ENCODE measurements around the gene SESTD1.
"Not testable (repeated sequence)": the region's sequence is repeated elsewhere in the genome, so short reads cannot be mapped to it uniquely, and the experiment has no call there.

The SESTD1 gene

DNA sequence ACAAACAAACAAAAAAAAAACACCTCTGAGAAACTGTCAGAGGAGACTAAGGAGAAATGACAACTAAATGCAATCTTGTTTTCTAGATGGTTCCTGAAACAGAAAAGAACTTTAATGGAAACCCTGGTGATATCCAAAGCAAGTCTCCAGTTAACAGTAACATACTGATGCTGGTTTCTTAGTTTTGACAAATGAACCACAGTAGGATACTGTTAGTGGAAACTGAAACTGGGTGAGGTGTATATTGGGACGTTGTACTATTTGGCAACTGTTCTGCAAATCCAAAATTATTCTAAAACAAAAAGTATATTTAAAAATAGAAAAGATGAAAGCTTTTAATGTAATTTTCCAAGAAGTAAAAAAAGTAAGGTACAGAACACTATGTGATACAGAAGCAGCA is 11.4 kb downstream of the SESTD1 start:
- Mint-ChIP-seq H3K27me3 (peaks cover 7% of the 10 kb centered on the region), H3K4me3 (no peak overlapping the region), H3K27ac (peak overlapping the region in 1 of 2 donors; percentile 61), H3K9me3 (no peaks in the 10 kb centered on the region), H3K4me1 (peaks cover 34% of the 10 kb centered on the region)
- DNase-seq (no peak), ATAC-seq (peak; percentile 61)

DNA sequence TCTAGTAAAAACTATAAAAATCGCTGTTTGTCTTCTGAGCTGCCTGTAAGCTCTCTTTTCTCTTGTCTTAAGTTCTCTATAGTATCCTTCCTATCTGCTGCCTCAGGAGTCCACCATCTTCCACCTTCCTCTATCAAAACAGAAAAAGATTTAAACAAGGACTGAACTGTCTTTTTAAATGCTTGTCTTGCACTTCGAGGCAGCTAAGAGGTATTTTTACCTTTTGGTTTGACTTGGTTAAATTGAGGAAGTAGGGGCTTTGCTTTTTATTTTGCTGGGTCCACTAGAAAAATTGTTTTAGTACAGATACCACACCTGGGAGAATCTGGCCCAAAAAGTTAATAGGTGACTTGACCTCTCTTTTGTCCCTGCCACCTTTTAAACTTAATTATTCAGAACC is 12.2 kb downstream of the SESTD1 start:
- H3K27me3 Mint-ChIP-seq, result peaks cover 7% of the 10 kb centered on the region
- no peak overlapping the region for H3K27ac Mint-ChIP-seq
- ATAC-seq, result no peak
- H3K4me3 Mint-ChIP-seq, result no peak overlapping the region
- DNase-seq, result no peak
- H3K9me3 Mint-ChIP-seq, result no peaks in the 10 kb centered on the region
- peaks cover 34% of the 10 kb centered on the region for H3K4me1 Mint-ChIP-seq

DNA sequence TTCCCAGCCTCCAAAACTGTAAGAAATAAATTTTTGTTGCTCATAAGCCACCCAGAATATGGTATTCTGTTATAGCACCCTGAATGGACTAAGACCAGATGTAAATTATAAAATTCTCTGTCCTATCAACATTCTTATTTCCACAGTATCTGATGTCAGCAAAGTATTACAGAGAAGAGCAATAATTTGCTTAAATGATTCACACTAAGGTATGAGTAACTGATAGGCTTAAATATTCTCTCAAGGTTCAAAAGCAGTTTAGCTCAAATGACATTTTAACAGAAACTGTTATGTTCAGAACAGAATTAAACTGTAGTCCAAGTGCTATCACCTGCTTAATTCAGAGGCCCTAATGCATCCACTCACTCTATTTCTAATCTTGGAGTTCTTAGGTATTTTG is 12.8 kb downstream of the SESTD1 start:
- Mint-ChIP-seq H3K4me1 (peaks cover 34% of the 10 kb centered on the region), H3K27me3 (peaks cover 7% of the 10 kb centered on the region), H3K4me3 (no peak overlapping the region), H3K27ac (no peak overlapping the region), H3K9me3 (no peaks in the 10 kb centered on the region)
- DNase-seq (no peak), ATAC-seq (no peak)

DNA sequence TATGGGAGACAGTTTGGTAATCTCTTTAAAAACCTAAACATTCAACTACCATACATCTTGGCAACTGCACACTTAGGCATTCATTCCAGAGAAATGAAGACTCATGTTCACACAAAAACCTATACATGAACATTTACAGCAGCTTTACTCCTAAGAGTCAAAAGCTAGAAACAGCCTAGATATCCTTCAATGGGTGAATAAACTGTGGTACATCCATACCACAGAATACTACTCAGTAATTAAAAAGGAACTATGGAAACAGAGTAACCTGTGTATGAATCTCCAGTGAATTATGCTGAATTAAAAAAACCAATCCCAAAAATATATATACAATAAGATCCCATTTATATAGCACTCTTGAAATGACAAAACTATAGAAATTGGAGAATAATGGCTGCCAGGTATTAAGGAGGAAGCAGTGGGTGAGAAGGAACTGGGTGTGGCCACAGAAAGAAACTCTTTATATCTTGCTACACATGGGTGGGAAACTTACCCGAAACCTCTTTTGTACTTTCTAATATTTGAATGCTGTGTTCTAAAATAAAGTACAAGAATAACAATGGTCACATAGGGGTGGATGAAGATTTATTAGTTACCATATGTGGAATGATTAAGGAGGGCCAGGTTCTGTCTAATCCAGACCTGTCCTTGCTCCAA is 13.7 kb downstream of the SESTD1 start:
- DNase-seq (no peak), ATAC-seq (no peak)
- Mint-ChIP-seq H3K27me3 (peaks cover 7% of the 10 kb centered on the region), H3K4me1 (peaks cover 34% of the 10 kb centered on the region), H3K9me3 (peaks cover 0 to 5% of the 10 kb centered on the region in 2 donors), H3K4me3 (no peak overlapping the region), H3K27ac (no peak overlapping the region)

DNA sequence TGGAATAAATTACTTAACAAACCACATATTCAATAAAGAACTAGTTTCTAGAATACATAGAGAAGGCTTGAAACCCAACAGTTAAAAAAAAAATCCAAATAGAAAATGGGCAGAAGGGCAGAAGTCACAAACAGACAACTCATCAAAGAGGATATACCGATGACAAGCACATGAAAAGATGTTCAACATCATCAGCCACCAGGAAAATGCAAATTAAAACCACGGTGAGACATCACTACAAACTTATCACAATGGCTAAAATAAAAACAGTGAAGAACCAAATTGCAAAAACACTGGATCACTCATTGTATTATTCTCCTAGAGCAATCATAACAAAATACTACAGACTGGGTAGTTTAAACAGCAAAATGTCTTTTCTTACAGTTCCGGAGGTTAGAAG is 14.5 kb downstream of the SESTD1 start:
- Mint-ChIP-seq H3K4me1 (peaks cover 34% of the 10 kb centered on the region), H3K9me3 (peaks cover 0 to 5% of the 10 kb centered on the region in 2 donors), H3K4me3 (no peak overlapping the region), H3K27ac (no peak overlapping the region), H3K27me3 (peaks cover 7% of the 10 kb centered on the region)
- peak; percentile 55 for ATAC-seq
- DNase-seq, result no peak

DNA sequence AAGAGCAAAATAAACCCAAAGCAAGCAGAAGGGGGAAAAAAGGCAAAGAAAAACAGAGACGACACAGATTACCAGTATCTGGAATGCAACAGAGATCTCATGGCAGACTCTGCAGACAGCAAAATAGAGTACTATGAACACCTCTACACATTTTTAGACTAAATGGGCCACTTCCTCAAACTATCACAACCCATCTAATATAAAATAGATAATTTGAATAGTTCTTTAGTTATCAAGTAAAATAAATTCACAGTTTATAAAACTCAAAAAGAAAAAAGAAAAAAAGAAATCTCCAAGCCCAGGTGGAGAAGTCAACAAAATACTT is 16.6 kb downstream of the SESTD1 start:
- H3K9me3 Mint-ChIP-seq, result peaks cover 0 to 5% of the 10 kb centered on the region in 2 donors
- peaks cover 31% of the 10 kb centered on the region for H3K4me1 Mint-ChIP-seq

DNA sequence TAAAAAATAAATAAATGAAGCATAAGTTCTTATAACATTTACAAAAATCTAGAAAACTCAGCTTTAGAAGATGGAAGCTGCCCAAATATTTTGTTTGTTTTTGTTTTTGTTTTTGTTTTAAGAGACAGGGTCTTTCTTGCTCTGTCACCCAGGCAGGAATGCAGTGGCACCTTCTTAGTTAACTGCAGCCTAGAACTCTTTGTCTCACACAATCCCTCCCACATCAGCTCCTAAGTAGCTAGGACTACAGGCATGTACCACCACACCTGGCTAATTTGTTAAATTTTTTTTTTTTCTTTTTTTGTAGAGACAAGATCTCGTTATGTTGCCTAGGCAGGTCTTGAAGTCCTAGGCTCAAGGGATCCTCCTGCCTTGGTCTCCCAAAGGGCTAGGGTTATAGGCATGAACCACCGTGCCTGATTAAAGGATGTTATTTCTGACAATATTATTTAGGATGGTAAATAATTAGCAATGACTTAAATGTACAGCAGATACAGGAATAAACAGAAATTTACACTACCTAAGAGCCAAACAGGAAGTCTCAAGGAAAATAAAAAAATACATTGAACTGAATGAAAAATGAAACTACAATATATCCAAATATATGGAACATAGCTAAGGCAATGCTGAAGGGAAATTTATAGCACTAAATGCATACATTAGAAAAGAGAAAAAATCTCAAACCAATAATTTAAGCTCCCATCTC is 17.2 kb downstream of the SESTD1 start:
- Mint-ChIP-seq H3K9me3 (peaks cover 0 to 5% of the 10 kb centered on the region in 2 donors), H3K4me3 (no peak overlapping the region), H3K4me1 (peaks cover 26% of the 10 kb centered on the region), H3K27ac (no peak overlapping the region), H3K27me3 (no peaks in the 10 kb centered on the region)
- DNase-seq (no peak), ATAC-seq (no peak)

More for the DNA sequence above, 16.6 kb downstream of the SESTD1 start:
- no peak overlapping the region for H3K4me3 Mint-ChIP-seq
- no peak overlapping the region for H3K27ac Mint-ChIP-seq
- H3K27me3 Mint-ChIP-seq, result no peaks in the 10 kb centered on the region
- ATAC-seq, result no peak
- no peak for DNase-seq

DNA sequence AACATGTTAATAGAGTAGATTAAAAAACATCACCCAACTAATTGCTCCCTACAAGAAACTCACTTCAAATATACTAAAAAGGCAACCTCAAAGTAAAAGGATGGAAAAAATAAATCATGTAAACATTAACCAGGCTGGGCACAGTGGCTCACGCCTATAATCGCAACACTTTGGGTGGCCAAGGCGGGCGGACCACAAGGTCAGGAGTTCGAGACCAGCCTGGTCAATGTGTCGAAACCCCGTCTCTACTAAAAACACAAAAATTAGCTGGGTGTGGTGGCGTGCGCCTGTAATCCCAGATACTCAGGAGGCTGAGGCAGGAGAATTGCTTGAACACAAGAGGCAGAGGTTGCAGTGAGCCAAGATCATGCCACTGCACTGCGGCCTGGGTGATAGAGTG is 18.8 kb downstream of the SESTD1 start:
- not testable (repeated sequence) for H3K27me3 Mint-ChIP-seq, DNase-seq, H3K9me3 Mint-ChIP-seq, H3K27ac Mint-ChIP-seq, H3K4me3 Mint-ChIP-seq, ATAC-seq
- H3K4me1 Mint-ChIP-seq, result peaks cover 15% of the 10 kb centered on the region

DNA sequence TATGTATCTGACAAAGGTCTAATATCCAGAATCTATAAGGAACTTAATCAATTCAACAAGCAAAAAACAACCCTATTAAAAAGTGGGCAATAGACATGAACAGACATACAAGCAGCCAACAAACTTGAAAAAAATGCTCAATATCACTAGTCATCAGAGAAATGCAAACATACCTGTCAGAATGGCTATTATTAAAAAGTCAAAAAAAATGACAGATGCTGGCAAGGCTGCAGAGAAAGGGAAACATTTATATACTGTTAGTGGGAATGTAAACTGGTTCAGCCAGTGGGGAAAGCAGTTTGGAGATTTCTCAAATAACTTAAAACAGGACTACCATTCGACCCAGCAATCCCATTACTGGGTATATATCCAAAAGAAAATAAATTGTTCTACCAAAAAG is 21.6 kb downstream of the SESTD1 start:
- Mint-ChIP-seq H3K4me1 (peaks cover 26% of the 10 kb centered on the region), H3K27ac (no peak overlapping the region), H3K4me3 (no peak overlapping the region), H3K9me3 (peaks cover 0 to 9% of the 10 kb centered on the region in 2 donors), H3K27me3 (no peaks in the 10 kb centered on the region)
- ATAC-seq (no peak), DNase-seq (no peak)

DNA sequence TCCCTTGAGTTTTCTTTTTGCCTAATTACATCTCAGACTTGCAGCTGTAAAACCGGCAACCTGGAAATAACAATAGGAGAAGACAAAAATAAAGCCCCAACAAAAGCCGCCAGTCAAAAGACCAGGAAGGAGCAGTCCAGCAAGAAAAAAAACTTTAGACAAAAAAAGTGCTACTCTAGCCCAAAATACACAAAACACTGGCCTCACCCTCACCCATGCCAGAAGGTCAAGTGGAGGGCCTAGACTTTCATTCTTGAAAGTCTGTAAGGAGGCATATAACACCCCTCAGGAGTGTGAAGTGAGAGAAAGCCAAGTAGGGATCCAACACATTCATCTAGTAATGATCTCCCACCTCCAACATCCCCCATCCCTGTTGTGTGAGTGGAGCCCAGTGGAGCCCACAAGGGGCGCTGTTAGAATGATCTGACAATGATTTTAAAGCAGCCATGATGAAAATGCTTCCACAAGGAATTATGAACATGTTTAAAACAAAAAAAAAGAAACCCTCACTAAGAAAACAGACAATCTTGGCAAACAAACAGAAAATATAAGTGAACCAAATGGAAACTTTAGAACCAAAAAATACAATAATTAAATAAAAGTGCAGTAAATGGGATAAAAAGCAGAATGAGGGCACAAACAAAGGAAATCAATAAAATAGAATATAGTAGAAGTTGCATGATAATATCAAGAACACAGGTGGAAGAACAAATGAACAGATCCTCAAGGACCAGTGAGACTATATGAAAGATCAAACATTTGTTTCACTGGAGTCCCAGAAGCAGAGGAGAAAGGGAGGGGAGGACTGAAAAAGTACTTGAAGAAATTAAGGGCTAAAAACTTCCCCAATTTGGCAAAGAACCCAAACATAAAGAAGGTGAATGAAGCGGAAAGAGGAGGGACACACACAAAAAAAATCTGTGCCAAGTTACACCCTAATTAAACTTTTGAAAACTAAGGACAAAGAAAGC is 23.9 kb downstream of the SESTD1 start:
- Mint-ChIP-seq H3K27ac (peak overlapping the region in 1 of 2 donors; percentile 87), H3K9me3 (peaks cover 0 to 5% of the 10 kb centered on the region in 2 donors), H3K4me3 (no peak overlapping the region), H3K4me1 (peaks cover 26% of the 10 kb centered on the region), H3K27me3 (no peaks in the 10 kb centered on the region)
- ATAC-seq, result no peak
- no peak for DNase-seq

DNA sequence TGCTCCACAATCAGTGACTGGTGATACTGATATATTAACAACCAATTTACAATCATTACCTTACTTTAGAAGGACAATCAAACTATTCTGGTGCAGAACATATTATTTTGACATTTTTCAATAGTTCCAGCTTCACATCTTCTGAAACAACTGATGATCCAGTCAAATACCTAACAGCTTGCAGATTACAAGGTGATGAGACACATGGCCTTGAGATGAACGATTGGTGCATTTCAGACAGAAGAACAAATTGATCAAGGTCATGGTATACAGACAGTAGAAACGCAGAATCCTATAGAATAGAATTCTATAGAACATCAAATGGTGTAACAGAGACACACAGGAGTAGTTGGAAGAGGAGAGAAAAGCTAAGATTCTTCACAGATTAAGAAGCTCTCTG is 24.8 kb downstream of the SESTD1 start:
- no peak overlapping the region for H3K27ac Mint-ChIP-seq
- no peak overlapping the region for H3K4me3 Mint-ChIP-seq
- no peak for DNase-seq
- no peak for ATAC-seq
- H3K4me1 Mint-ChIP-seq, result peaks cover 26% of the 10 kb centered on the region
- H3K9me3 Mint-ChIP-seq, result peaks cover 0 to 5% of the 10 kb centered on the region in 2 donors
- no peaks in the 10 kb centered on the region for H3K27me3 Mint-ChIP-seq

DNA sequence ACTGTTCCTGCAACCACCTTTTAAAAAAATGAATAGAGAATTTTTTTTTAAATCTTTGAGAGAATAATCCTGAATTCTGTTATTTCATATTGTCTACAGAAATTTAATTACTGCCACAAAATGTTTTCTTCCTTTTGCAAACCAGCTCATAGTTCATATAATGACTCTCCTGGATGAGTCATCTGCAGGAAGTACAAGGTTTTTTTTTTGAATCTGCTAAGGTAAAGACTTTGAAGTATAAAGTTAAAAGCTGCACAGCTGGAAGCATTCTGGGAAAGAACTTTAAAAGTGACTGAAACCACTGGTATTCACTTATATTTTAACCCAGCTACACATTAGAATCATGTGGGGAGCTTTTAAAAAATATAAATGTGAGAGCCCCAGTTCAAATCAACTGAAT is 25.4 kb downstream of the SESTD1 start:
- Mint-ChIP-seq H3K27me3 (no peaks in the 10 kb centered on the region), H3K9me3 (peaks cover 0 to 5% of the 10 kb centered on the region in 2 donors), H3K27ac (no peak overlapping the region), H3K4me3 (no peak overlapping the region), H3K4me1 (peaks cover 26% of the 10 kb centered on the region)
- DNase-seq, result no peak
- peak; percentile 72 for ATAC-seq

DNA sequence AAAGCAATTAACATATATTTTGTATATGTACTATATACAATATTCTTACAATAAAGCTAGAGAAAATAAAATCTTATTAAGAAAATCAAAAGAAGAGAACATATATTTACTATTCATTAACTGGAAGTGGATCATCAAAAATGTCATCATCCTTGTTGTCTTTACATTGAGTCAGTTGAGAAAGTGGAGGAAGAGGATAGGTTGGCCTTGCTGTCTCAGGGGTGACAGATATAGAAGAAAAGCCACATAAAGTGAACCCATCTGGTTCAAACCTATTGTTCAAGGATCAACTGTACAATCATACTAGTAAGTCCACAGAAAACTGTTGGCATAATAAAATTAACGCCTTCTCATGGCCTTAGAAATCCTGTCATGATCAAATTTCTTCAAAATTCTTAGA is 26.6 kb downstream of the SESTD1 start:
- no peak for ATAC-seq
- H3K27me3 Mint-ChIP-seq, result no peaks in the 10 kb centered on the region
- H3K4me3 Mint-ChIP-seq, result no peak overlapping the region
- peaks cover 26% of the 10 kb centered on the region for H3K4me1 Mint-ChIP-seq
- DNase-seq, result no peak
- H3K27ac Mint-ChIP-seq, result no peak overlapping the region
- peaks cover 0 to 5% of the 10 kb centered on the region in 2 donors for H3K9me3 Mint-ChIP-seq

DNA sequence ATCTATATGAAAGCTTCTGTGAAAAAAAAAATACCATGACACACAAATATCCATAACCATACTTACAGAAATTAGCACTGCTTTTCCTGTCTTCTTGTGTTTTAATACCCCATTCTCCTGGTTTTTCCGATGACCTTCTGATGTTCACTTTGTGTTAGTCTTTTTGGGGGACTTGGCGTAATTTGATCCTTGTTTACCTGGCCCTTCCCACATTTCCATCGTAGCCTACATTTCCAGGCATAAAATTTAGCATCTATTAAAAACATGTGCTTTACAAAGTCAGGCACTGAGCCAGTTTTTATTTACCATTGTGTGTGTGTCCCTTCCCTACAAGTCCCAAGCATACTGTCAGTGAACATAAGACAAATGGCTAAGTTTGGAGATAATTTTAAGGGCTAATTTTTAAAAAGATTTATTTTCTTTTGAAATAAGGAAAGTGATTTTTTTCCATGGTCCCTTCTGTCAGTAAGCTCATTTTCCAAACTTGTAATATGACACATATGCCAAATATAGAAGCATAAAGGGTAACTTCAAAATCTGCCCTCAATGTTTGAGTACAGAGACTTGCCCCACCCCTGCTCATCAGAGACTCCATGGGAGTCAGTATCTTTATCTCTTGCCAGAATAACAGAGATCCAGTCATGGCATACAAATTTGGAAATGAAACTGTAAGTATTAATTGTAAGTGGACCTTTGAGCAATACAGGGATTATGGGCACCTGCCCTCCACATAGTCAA is 27.3 kb downstream of the SESTD1 start:
- Mint-ChIP-seq H3K27ac (no peak overlapping the region), H3K4me3 (no peak overlapping the region), H3K27me3 (no peaks in the 10 kb centered on the region), H3K9me3 (peaks cover 0 to 5% of the 10 kb centered on the region in 2 donors), H3K4me1 (peaks cover 26% of the 10 kb centered on the region)
- DNase-seq (no peak), ATAC-seq (no peak)

DNA sequence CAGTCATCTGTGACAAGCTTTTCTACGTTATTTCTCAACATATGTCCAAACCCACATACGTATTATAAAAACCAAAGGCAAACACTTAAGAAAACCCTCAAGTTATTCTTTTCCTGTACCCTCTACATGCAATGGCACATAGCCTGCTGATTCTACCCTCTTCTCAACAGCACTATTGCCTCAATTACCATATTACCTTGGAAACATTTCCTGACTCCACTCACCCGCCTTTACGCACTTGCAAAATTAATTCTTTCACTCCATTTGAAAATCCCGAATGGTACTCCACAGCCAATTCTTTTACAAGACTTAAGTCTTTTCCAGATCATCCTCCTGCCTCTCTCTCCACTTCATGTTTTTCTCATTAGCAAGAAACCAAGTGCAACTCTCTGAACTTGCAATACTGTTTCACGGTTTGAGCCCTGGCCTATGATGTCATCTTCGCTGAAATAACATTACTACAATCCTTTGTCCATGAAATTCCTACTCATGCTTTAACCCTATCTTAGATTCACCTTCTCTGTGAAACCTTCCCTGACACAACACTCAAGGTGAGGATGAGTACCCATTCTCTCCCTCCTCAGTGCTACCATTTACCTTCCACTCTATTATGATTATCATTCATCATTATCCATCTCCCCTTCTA is 29.0 kb downstream of the SESTD1 start:
- DNase-seq (no peak), ATAC-seq (no peak)
- Mint-ChIP-seq H3K4me1 (peaks cover 22% of the 10 kb centered on the region), H3K9me3 (no peaks in the 10 kb centered on the region), H3K27ac (no peak overlapping the region), H3K27me3 (no peaks in the 10 kb centered on the region), H3K4me3 (no peak overlapping the region)

Data from stimulated activated naive CD8-positive, alpha-beta T cell treated with anti-CD3 and anti-CD28 coated beads, Interleukin-15, amount 100 ng/mL, for 72 hours (primary cell).